HG03025 (cell line): ENCODE results near the gene MAP4K3.

Experiments used
- ATAC-seq: cut with Tn5 transposase; IDR thresholded peaks from one replicate; pipeline ENCODE4 v1.9.1; 2021; ENCODE audit warnings: mild to moderate bottlenecking, moderate library complexity; ENCODE audit not compliant: unreplicated experiment, low FRiP score

The MAP4K3 gene

DNA sequence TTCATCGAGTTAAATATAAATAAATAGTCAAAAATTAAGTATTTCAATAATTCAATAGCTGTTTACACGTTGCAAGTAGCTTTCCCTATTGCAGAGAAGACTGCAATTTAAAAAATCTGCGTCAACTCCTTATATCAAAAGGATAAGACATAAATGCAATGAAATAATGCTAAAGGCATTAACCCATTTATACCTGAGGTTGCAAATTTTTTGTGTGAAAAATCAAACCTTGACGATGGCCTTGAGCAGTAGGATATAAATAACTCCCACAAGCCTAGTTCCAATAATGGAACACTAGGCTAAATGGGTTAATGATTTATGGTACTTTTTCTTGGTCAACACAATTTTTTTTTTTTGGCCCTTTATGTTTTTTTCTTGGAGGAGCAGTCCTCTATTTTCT lies 116.9 kb downstream of the MAP4K3 start:
- no peak for ATAC-seq

GRCh38 chr2:39313575-39313974 lies 123.5 kb downstream of the MAP4K3 start:
- ATAC-seq = no peak

- no peak for ATAC-seq
Measured at GRCh38 chr2:39311469-39311868, 125.6 kb downstream of the MAP4K3 start.

GRCh38 chr2:39308778-39309177 lies 128.3 kb downstream of the MAP4K3 start:
- no peak for ATAC-seq

DNA sequence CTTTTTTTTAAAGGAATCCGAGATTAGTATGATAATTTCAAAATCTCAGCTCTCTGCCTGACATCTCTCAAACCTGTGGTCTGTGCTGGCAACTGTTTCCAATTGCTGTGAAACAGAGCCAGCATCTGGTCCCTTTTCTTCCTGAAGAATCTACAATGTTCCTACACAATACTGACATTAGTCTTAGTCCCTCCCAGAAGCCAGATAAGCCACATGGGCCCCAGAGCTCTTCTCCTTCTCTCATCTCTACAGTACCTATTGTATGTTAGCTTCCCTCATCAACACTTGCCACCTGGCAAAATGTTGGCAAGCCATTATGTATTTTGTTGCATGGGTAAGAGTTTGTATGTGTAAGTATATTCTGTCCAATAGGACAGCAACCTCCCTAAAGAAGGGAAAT lies 130.5 kb downstream of the MAP4K3 start:
- ATAC-seq = no peak

GRCh38 chr2:39304729-39305128 lies 132.4 kb downstream of the MAP4K3 start:
- no peak for ATAC-seq

- no peak for ATAC-seq
Measured at GRCh38 chr2:39304200-39304599, 132.9 kb downstream of the MAP4K3 start.

GRCh38 chr2:39301352-39301751 lies 135.7 kb downstream of the MAP4K3 start:
- no peak for ATAC-seq

- ATAC-seq = no peak
Measured at GRCh38 chr2:39300044-39300978, 136.8 kb downstream of the MAP4K3 start.

- ATAC-seq = no peak
Measured at GRCh38 chr2:39290433-39290832, 146.7 kb downstream of the MAP4K3 start.

GRCh38 chr2:39289609-39290008 lies 147.5 kb downstream of the MAP4K3 start:
- no peak for ATAC-seq

DNA sequence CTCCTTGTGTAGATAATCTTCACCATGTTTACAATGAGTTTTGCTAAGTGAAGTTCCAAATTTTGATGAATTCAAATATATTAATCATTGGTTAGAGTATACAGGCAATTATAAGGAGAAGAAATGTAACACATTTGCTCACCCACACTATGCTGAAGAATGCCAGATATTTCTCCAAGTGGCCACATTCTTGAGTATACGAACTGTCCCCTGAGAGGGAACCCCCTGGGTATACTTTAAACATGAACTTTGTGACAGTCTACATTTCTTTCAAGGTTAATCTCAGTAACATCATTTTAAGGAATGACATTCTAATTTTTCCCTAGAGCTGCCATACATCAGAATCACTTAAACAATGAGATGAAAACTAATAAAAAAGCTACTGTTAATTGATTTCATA lies 153.5 kb downstream of the MAP4K3 start:
- ATAC-seq = no peak

- no peak for ATAC-seq
Measured at GRCh38 chr2:39281391-39281790, 155.7 kb downstream of the MAP4K3 start.

GRCh38 chr2:39275016-39275415 lies 162.1 kb downstream of the MAP4K3 start:
- ATAC-seq = no peak

- no peak for ATAC-seq
Measured at GRCh38 chr2:39269941-39270340, 167.1 kb downstream of the MAP4K3 start.

GRCh38 chr2:39266916-39267434 lies 170.1 kb downstream of the MAP4K3 start:
- ATAC-seq = no peak

DNA sequence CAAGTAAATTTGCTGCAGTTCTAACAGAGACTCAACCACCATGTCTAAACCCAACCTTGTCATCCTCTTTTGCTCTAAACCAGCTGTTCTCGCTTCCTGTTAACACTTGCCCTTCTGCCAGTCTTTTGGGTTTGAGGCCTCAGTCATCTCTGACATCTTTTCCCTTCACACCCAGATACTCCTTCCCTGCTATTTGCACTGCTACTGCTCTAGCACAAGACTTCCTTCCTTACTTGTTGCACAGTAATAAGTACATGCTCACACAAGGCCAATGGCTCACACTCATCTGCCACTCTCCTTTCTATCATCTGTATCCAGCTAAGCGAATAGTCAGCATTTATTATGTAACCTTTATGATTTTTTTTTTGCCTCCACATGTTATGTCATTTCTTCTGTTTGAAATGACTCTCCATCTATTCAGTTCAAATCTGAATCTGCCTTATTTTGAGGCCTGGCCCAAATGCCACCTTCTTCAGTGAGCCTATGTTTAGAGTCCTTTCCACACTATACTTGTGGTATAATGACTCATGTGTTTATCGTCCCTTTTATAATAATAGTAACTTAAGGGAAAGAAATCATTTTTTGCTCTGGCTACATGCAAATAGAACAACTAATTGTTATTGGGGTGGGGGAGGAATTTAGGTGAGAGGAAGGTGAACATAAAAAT lies 170.8 kb downstream of the MAP4K3 start:
- ATAC-seq = peak; percentile 68

GRCh38 chr2:39265315-39265714 lies 171.8 kb downstream of the MAP4K3 start:
- no peak for ATAC-seq

- no peak for ATAC-seq
Measured at GRCh38 chr2:39264733-39265132, 172.4 kb downstream of the MAP4K3 start.

- ATAC-seq = no peak
Measured at GRCh38 chr2:39260087-39260486, 177.0 kb downstream of the MAP4K3 start.

DNA sequence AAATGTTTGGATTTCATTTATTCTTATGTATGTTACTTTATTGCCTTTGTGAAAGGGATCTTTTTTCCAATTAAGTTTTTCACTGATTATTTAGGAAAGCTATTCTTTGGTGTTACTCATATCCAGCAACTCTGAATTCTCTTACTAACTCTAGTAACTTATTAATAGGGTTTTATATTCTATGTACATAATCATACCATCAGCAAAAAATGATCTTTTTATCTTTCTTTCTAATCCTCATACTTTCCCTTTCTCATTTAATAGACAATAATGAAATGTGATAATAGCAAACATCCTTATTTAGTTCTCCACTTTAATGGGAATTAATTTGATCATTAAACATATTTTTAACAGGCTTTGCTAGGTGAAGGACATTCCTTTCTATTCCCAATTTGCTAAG lies 181.0 kb downstream of the MAP4K3 start:
- no peak for ATAC-seq
